Measurements from ENCODE around the gene ECE1. TPM values are rescaled to one million over a fixed set of nuclear protein-coding genes. Genes with fewer than 3 reads are reported as not detected.
"Not testable (repeated sequence)": the region's sequence is repeated elsewhere in the genome, so short reads cannot be mapped to it uniquely, and the experiment has no call there.

The ECE1 gene
- total RNA-seq, 1 experiment from 2014 or later, result 50.4 TPM

GRCh38 chr1:21216835-21217811, 73.1 kb downstream of the ECE1 start:
- in situ Hi-C loops (cut with HindIII; ENCODE audit: low sequenced_read_pairs), result no loop called here
- DNase-seq (ENCODE audit: low spot score), result peak; percentile 23

GRCh38 chr1:21212126-21212525, 78.1 kb downstream of the ECE1 start:
- in situ Hi-C loops (cut with HindIII; ENCODE audit: low sequenced_read_pairs), result no loop called here
- DNase-seq (ENCODE audit: low spot score), result no peak

- in situ Hi-C loops (cut with HindIII; ENCODE audit: low sequenced_read_pairs); DNase-seq (ENCODE audit: low spot score): not testable (repeated sequence)
Measured at GRCh38 chr1:21208137-21208700, 82.0 kb downstream of the ECE1 start.

- in situ Hi-C loops (cut with HindIII; ENCODE audit: low sequenced_read_pairs), result no loop called here
- DNase-seq (ENCODE audit: low spot score), result no peak
Measured at GRCh38 chr1:21206117-21206516, 84.1 kb downstream of the ECE1 start.

- in situ Hi-C loops (cut with HindIII; ENCODE audit: low sequenced_read_pairs), result no loop called here
- no peak for DNase-seq (ENCODE audit: low spot score)
Measured at GRCh38 chr1:21205416-21205815, 84.8 kb downstream of the ECE1 start.

- no peak for DNase-seq (ENCODE audit: low spot score)
- in situ Hi-C loops (cut with HindIII; ENCODE audit: low sequenced_read_pairs), result no loop called here
Measured at GRCh38 chr1:21201650-21202049, 88.6 kb downstream of the ECE1 start.

GRCh38 chr1:21201238-21201637, 89.0 kb downstream of the ECE1 start:
- in situ Hi-C loops (cut with HindIII; ENCODE audit: low sequenced_read_pairs); DNase-seq (ENCODE audit: low spot score): not testable (repeated sequence)

- no peak for DNase-seq (ENCODE audit: low spot score)
- in situ Hi-C loops (cut with HindIII; ENCODE audit: low sequenced_read_pairs), result no loop called here
Measured at GRCh38 chr1:21200767-21201166, 89.5 kb downstream of the ECE1 start.

GRCh38 chr1:21198929-21199328, 91.3 kb downstream of the ECE1 start:
- no peak for DNase-seq (ENCODE audit: low spot score)
- in situ Hi-C loops (cut with HindIII; ENCODE audit: low sequenced_read_pairs), result no loop called here

GRCh38 chr1:21192871-21193270, 97.4 kb downstream of the ECE1 start:
- in situ Hi-C loops (cut with HindIII; ENCODE audit: low sequenced_read_pairs), result no loop called here
- no peak for DNase-seq (ENCODE audit: low spot score)

- DNase-seq (ENCODE audit: low spot score), result no peak
- in situ Hi-C loops (cut with HindIII; ENCODE audit: low sequenced_read_pairs), result no loop called here
Measured at GRCh38 chr1:21192284-21192683, 98.0 kb downstream of the ECE1 start.

GRCh38 chr1:21190771-21191170, 99.5 kb downstream of the ECE1 start:
- DNase-seq (ENCODE audit: low spot score); in situ Hi-C loops (cut with HindIII; ENCODE audit: low sequenced_read_pairs): not testable (repeated sequence)

GRCh38 chr1:21189906-21190500, 100.3 kb downstream of the ECE1 start:
- in situ Hi-C loops (cut with HindIII; ENCODE audit: low sequenced_read_pairs), result no loop called here

GRCh38 chr1:21189421-21189820, 100.8 kb downstream of the ECE1 start:
- in situ Hi-C loops (cut with HindIII; ENCODE audit: low sequenced_read_pairs), result no loop called here
- DNase-seq (ENCODE audit: low spot score), result no peak

More at GRCh38 chr1:21189906-21190500, 100.3 kb downstream of the ECE1 start:
- DNase-seq (ENCODE audit: low spot score), result no peak

- in situ Hi-C loops (cut with HindIII; ENCODE audit: low sequenced_read_pairs), result no loop called here
Measured at GRCh38 chr1:21188235-21188634, 102.0 kb downstream of the ECE1 start.

GRCh38 chr1:21185221-21185731, 105.0 kb downstream of the ECE1 start:
- DNase-seq (ENCODE audit: low spot score), result no peak
- in situ Hi-C loops (cut with HindIII; ENCODE audit: low sequenced_read_pairs), result no loop called here

More at GRCh38 chr1:21188235-21188634, 102.0 kb downstream of the ECE1 start:
- no peak for DNase-seq (ENCODE audit: low spot score)

GRCh38 chr1:21184276-21184675, 106.0 kb downstream of the ECE1 start:
- DNase-seq (ENCODE audit: low spot score), result no peak
- in situ Hi-C loops (cut with HindIII; ENCODE audit: low sequenced_read_pairs), result no loop called here

GRCh38 chr1:21182181-21182731, 108.0 kb downstream of the ECE1 start:
- no peak for DNase-seq (ENCODE audit: low spot score)
- in situ Hi-C loops (cut with HindIII; ENCODE audit: low sequenced_read_pairs), result no loop called here

GRCh38 chr1:21178271-21178670, 112.0 kb downstream of the ECE1 start:
- DNase-seq (ENCODE audit: low spot score); in situ Hi-C loops (cut with HindIII; ENCODE audit: low sequenced_read_pairs): not testable (repeated sequence)

All from G401 (cell line).